GM12878 (cell line): ENCODE data around the gene CFB. TPM values are rescaled to one million over a fixed set of nuclear protein-coding genes. Genes with fewer than 3 reads are reported as not detected.
A peak's percentile ranks its signal among the peaks of the same experiment; 100 is the strongest.

Experiments
- ATAC-seq: fragments of 200-7000 bp; cut with Tn5 transposase; 3 replicates; pipeline ENCODE4 v1.9.1; 2020; ENCODE audit warnings: mild to moderate bottlenecking, moderate library complexity
- BruUV-seq: library from RNA; stranded (reverse); fragments of 400-500 nt; replicated peaks from 2 replicates; lab custom pipeline; 2021; lab: Mats Ljungman, UMichigan
- CTCF ChIA-PET: fragments of 300-600 bp; sonication (Branson Sonifier 250); formaldehyde crosslinking; extraction: SDS; loops from one replicate; lab custom pipeline; 2021; ENCODE audit warnings: inconsistent platforms; lab: Yijun Ruan, JAX
- POLR2A ChIA-PET: fragments of 350-600 bp; formaldehyde crosslinking; extraction: SDS; loops from one replicate; lab custom pipeline; 2021; ENCODE audit warnings: inconsistent platforms; lab: Charles Lee
- RAD21 ChIA-PET: fragments of 300-600 bp; sonication (Branson Sonifier 250); formaldehyde crosslinking; loops from one replicate; lab custom pipeline; 2023; ENCODE audit warnings: antibody characterized with exemption; ENCODE audit not compliant: unreplicated experiment; lab: Charles Lee
- SMC1A ChIA-PET: fragments of 300-600 bp; sonication (Branson Sonifier 250); formaldehyde crosslinking; loops from one replicate; lab custom pipeline; 2023; ENCODE audit not compliant: unreplicated experiment, uncharacterized antibody; lab: Charles Lee
- DNase-seq: peaks from one replicate; pipeline ENCODE4 v3.0.0-alpha.2; 2011; ENCODE audit warnings: low read depth, low spot score
- FAIRE-seq: peaks from 3 replicates; lab custom pipeline; 2011; peaks lifted over from hg19 to GRCh38; lab: Jason Lieb, UNC
- H2AFZ ChIP-seq: 2 replicates; pipeline ENCODE4 v1.6.0; 2011; ENCODE audit warnings: low read depth, low read length, control low read depth; ENCODE audit not compliant: control insufficient read depth
- H3K27ac ChIP-seq: 2 replicates; pipeline ENCODE4 v1.5.1; 2011; ENCODE audit warnings: control low read depth; ENCODE audit not compliant: control insufficient read depth, insufficient read depth
- H3K27me3 ChIP-seq, 2 experiments: replicated peaks in 1 of 2; 2 replicates each; pipeline versions ENCODE4 v1.6.0 to v1.6.1; 2011; ENCODE audit warnings: low read length in 1 of 2; ENCODE audit not compliant: control insufficient read depth in 2 of 2, insufficient read depth in 2 of 2
- H3K36me3 ChIP-seq, 2 experiments: 2 replicates each; pipeline ENCODE4 v1.5.1; 2011; ENCODE audit warnings: low read length in 1 of 2; ENCODE audit not compliant: control insufficient read depth in 2 of 2, insufficient read depth in 2 of 2
- H3K4me1 ChIP-seq: 2 replicates; pipeline ENCODE4 v1.6.1; 2011; ENCODE audit warnings: mild to moderate bottlenecking, low read length, moderate library complexity, mixed read lengths; ENCODE audit not compliant: control insufficient read depth, insufficient read depth
- H3K4me2 ChIP-seq: 2 replicates; pipeline ENCODE4 v1.6.0; 2011; ENCODE audit warnings: control low read depth; ENCODE audit not compliant: control insufficient read depth, insufficient read depth
- H3K4me3 ChIP-seq: fragments of 200-600 bp; sonication (generic); 2 replicates; pipeline ENCODE4 v1.5.1; 2016
- H3K79me2 ChIP-seq: 2 replicates; pipeline ENCODE4 v1.6.0; 2011; ENCODE audit warnings: low read length; ENCODE audit not compliant: control insufficient read depth, insufficient read depth
- H3K9ac ChIP-seq: 2 replicates; pipeline ENCODE4 v1.8.0; 2011; ENCODE audit warnings: low read length, control low read depth, mixed read lengths; ENCODE audit not compliant: control insufficient read depth, insufficient read depth
- H3K9me3 ChIP-seq: replicated peaks from 3 replicates; pipeline ENCODE4 v1.5.1; 2011; ENCODE audit warnings: mild to moderate bottlenecking, low read length; ENCODE audit not compliant: control insufficient read depth, insufficient read depth
- H4K20me1 ChIP-seq: 2 replicates; pipeline ENCODE4 v1.6.0; 2011; ENCODE audit not compliant: control insufficient read depth, insufficient read depth
- EED ChIP-seq: sonication (generic); IDR thresholded peaks from 2 replicates; pipeline ENCODE4 v1.6.1; 2016; ENCODE audit warnings: antibody characterized with exemption, low read depth
- EGR1 ChIP-seq, 2 experiments: IDR thresholded peaks; 1 replicate in 1 of 2; 2 replicates in 1 of 2; pipeline ENCODE4 v1.6.1; 2011 to 2012; ENCODE audit warnings: low read depth in 2 of 2, low read length in 2 of 2, borderline replicate concordance in 1 of 2, mild to moderate bottlenecking in 1 of 2, moderate library complexity in 1 of 2
- EZH2 ChIP-seq: IDR thresholded peaks from 2 replicates; pipeline ENCODE4 v1.6.1; 2012; ENCODE audit warnings: low read depth, mild to moderate bottlenecking, control low read depth, inconsistent platforms, low read length, borderline replicate concordance; ENCODE audit not compliant: control insufficient read depth
- MTA2 ChIP-seq: fragments of 450-650 bp; IDR thresholded peaks from 2 replicates; pipeline ENCODE4 v1.6.1; 2016; ENCODE audit warnings: low read depth, mild to moderate bottlenecking, moderate library complexity
- NFIC ChIP-seq: IDR thresholded peaks from 2 replicates; pipeline ENCODE4 v1.6.1; 2012; ENCODE audit warnings: low read depth, mild to moderate bottlenecking, inconsistent platforms, low read length, moderate library complexity
- NFYB ChIP-seq: IDR thresholded peaks from 2 replicates; pipeline ENCODE4 v1.6.1; 2011; ENCODE audit warnings: low read depth, mild to moderate bottlenecking, low read length, improper control_type of control experiment, moderate library complexity; ENCODE audit not compliant: insufficient read depth
- PAX5 ChIP-seq: IDR thresholded peaks from 2 replicates; pipeline ENCODE4 v1.6.1; 2011; ENCODE audit warnings: low read depth, low read length, borderline replicate concordance
- RUNX3 ChIP-seq: IDR thresholded peaks from 2 replicates; pipeline ENCODE4 v1.6.1; 2012; ENCODE audit warnings: low read length, inconsistent platforms
- ZBTB11 ChIP-seq: fragments of 450-650 bp; formaldehyde crosslinking; IDR thresholded peaks from 2 replicates; pipeline ENCODE4 v1.5.0; 2022; ENCODE audit warnings: mild to moderate bottlenecking, missing genetic modification characterization
- ZNF622 ChIP-seq: fragments of 450-650 bp; IDR thresholded peaks from 2 replicates; pipeline ENCODE4 v1.6.1; 2017; ENCODE audit warnings: mild to moderate bottlenecking, inconsistent platforms
- WGBS: methylation state at CpG from one replicate; pipeline ENCODE4 v1.1.6; 2016; ENCODE audit warnings: low lambda C conversion rate; ENCODE audit not compliant: insufficient replicate concordance, insufficient coverage; ENCODE audit errors: missing lambda C conversion rate; 5-methylcytosine and 5-hydroxymethylcytosine counted together
- in situ Hi-C: fragments of 300-500 bp; cut with MboI; formaldehyde crosslinking; loops from 9 replicates; pipeline ENCODE4 v1.14.3; 2018; ENCODE audit warnings: mixed read lengths
- intact Hi-C: fragments of 100-400 bp; cut with micrococcal nuclease; formaldehyde crosslinking; loops from one replicate; pipeline ENCODE4 v1.14.2; 2022; ENCODE audit not compliant: unreplicated experiment
- polyA plus RNA-seq, 11 experiments: library from polyadenylated mRNA; depleted of rRNA in 4 of 11; unstranded in 6 of 11; stranded (reverse) in 5 of 11; fragments of >200 nt; fragmentation: Nextera tagmentation in 4 of 11; fragmentation: Illumina TruSeq in 1 of 11; extraction: Ambion mirVana in 4 of 11; extraction: Trizol in 1 of 11; gene quantifications; 1 replicate in 1 of 11; 2 replicates in 10 of 11; pipeline versions ENCODE4 v1.2.1 to v1.2.3, GENCODE V29; 2011 to 2016; ENCODE audit warnings: inconsistent platforms in 2 of 11, missing spikeins in 2 of 11, low read depth in 1 of 11
- total RNA-seq, 4 experiments: library from RNA; depleted of rRNA in 3 of 4; stranded (reverse); fragments of >200 nt in 3 of 4; fragmentation: Illumina TruSeq in 1 of 4; extraction: Trizol in 1 of 4; gene quantifications; 2 replicates each; pipeline versions ENCODE4 v1.2.1 to v1.2.3, GENCODE V29; 2013 to 2021
- TF ChIP-seq, protein P1 (sequence below): IDR thresholded peaks from 2 replicates; pipeline ENCODE4 v1.6.1; 2012; ENCODE audit warnings: mild to moderate bottlenecking, low read depth, low read length

Gene CFB
- total and polyA plus RNA-seq, 10 of the 15 experiments (the other 5 are each of a cell fraction or from before 2014, with no cell fraction given), result 0.09 to 1.7 (median 0.44) TPM; not detected in 7

- TF ChIP-seq ZBTB11 (CRISPR knock-in tag), result no peak
Measured at GRCh38 chr6:31968791-31969711, 23.2 kb downstream of the CFB start (continued).

- no peaks in the 10 kb centered on the region for H4K20me1 ChIP-seq
- peaks cover 11 to 14% of the 10 kb centered on the region in 2 experiments; a peak in 3 of 4 replicates for H3K36me3 ChIP-seq
- no peak overlapping the region for H2AFZ ChIP-seq
- no peak overlapping the region for H3K9ac ChIP-seq
- no peaks in the 10 kb centered on the region for H3K9me3 ChIP-seq
- intact Hi-C loops, result no loop called here
- ATAC-seq (no peak), FAIRE-seq (no peak), DNase-seq (no peak)
- POLR2A ChIA-PET, result interaction anchor here (0.8 kb wide), 1 partner anchor 11 kb away, joined by 3 read pairs; the partner anchor contains the start of gene SKIC2
- H3K4me1 ChIP-seq, result peaks cover 13% of the 10 kb centered on the region
- CTCF ChIA-PET, result interaction anchor here (0.9 to 3.1 kb wide), 3 partner anchors 11 to 17 kb away, joined by 3 to 10 read pairs (median 3); partner anchors contain the start of genes NELFE and SKIC2
- no peak overlapping the region for H3K27ac ChIP-seq
- peak overlapping the region; percentile 66; the same call in 1 of the 2 replicates for H3K4me3 ChIP-seq
- peak overlapping the region; percentile 100; the same call in 1 of the 2 replicates for H3K4me2 ChIP-seq
- H3K27me3 ChIP-seq, result no peaks in the 10 kb centered on the region
- 87% methylated on average over 17 of the region's 17 CpGs for WGBS
- in situ Hi-C loops, result loop anchor here (10.0 kb wide), 1 partner anchor 65 kb away; the partner anchor contains the start of gene CYP21A2
- SMC1A ChIA-PET, result interaction anchor here (1.4 kb wide), 1 partner anchor 10 kb away, joined by 5 read pairs; the partner anchor contains the start of genes NELFE and SKIC2
- TF ChIP-seq MTA2 (no peak), PAX5 (no peak), EGR1 (IDR thresholded peaks at IDR 0.05; ENCODE audit: borderline replicate concordance in 1 of 2, low read depth in 2 of 2, low read length in 2 of 2) (no peak), NFIC (no peak), RUNX3 (no peak), NFYB (no peak), ZNF622 (no peak), EED (no peak), EZH2 (no peak)
- TF ChIP-seq, protein P1, sequence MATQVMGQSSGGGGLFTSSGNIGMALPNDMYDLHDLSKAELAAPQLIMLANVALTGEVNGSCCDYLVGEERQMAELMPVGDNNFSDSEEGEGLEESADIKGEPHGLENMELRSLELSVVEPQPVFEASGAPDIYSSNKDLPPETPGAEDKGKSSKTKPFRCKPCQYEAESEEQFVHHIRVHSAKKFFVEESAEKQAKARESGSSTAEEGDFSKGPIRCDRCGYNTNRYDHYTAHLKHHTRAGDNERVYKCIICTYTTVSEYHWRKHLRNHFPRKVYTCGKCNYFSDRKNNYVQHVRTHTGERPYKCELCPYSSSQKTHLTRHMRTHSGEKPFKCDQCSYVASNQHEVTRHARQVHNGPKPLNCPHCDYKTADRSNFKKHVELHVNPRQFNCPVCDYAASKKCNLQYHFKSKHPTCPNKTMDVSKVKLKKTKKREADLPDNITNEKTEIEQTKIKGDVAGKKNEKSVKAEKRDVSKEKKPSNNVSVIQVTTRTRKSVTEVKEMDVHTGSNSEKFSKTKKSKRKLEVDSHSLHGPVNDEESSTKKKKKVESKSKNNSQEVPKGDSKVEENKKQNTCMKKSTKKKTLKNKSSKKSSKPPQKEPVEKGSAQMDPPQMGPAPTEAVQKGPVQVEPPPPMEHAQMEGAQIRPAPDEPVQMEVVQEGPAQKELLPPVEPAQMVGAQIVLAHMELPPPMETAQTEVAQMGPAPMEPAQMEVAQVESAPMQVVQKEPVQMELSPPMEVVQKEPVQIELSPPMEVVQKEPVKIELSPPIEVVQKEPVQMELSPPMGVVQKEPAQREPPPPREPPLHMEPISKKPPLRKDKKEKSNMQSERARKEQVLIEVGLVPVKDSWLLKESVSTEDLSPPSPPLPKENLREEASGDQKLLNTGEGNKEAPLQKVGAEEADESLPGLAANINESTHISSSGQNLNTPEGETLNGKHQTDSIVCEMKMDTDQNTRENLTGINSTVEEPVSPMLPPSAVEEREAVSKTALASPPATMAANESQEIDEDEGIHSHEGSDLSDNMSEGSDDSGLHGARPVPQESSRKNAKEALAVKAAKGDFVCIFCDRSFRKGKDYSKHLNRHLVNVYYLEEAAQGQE, result no peak
- TF ChIP-seq, all 136 proteins: peak for 0
- RAD21 ChIA-PET, result no interaction called here
- H3K79me2 ChIP-seq, result peaks cover 22% of the 10 kb centered on the region
- BruUV-seq, result no TSS peak
Measured at GRCh38 chr6:31969712-31970603, 24.1 kb downstream of the CFB start.
